ENCODE measurements around the gene DEGS1.

Gene DEGS1

GRCh38 chr1:224198572-224198971 lies 15.5 kb downstream of the DEGS1 start:
- TF ChIP-seq CTCF (IDR thresholded peaks at IDR 0.05; ENCODE audit: insufficient read depth, low read length, poor library complexity, severe bottlenecking) = no peak
- no peak for DNase-seq (ENCODE audit: extremely low read depth, insufficient read length)
- no peak overlapping the region for H3K4me3 ChIP-seq (replicated peaks; ENCODE audit: low read depth, low read length)
- no peaks in the 10 kb centered on the region for H3K27me3 ChIP-seq (replicated peaks; ENCODE audit: control insufficient read depth, insufficient read depth, low read length)
- no peaks in the 10 kb centered on the region for H3K36me3 ChIP-seq (ENCODE audit: control insufficient read depth, insufficient read depth, low read length)

- H3K4me3 ChIP-seq (replicated peaks; ENCODE audit: low read depth, low read length) = no peak overlapping the region
- H3K27me3 ChIP-seq (replicated peaks; ENCODE audit: control insufficient read depth, insufficient read depth, low read length) = no peaks in the 10 kb centered on the region
- H3K36me3 ChIP-seq (ENCODE audit: control insufficient read depth, insufficient read depth, low read length) = no peaks in the 10 kb centered on the region
- no peak for DNase-seq (ENCODE audit: extremely low read depth, insufficient read length)
- TF ChIP-seq CTCF (IDR thresholded peaks at IDR 0.05; ENCODE audit: insufficient read depth, low read length, poor library complexity, severe bottlenecking) = no peak
Observed at GRCh38 chr1:224199679-224200078, 16.6 kb downstream of the DEGS1 start.

GRCh38 chr1:224201383-224201782 lies 18.3 kb downstream of the DEGS1 start:
- H3K36me3 ChIP-seq (ENCODE audit: control insufficient read depth, insufficient read depth, low read length) = no peaks in the 10 kb centered on the region
- TF ChIP-seq CTCF (IDR thresholded peaks at IDR 0.05; ENCODE audit: insufficient read depth, low read length, poor library complexity, severe bottlenecking) = no peak
- no peaks in the 10 kb centered on the region for H3K27me3 ChIP-seq (replicated peaks; ENCODE audit: control insufficient read depth, insufficient read depth, low read length)
- DNase-seq (ENCODE audit: extremely low read depth, insufficient read length) = no peak
- no peak overlapping the region for H3K4me3 ChIP-seq (replicated peaks; ENCODE audit: low read depth, low read length)

- no peak for DNase-seq (ENCODE audit: extremely low read depth, insufficient read length)
- H3K36me3 ChIP-seq (ENCODE audit: control insufficient read depth, insufficient read depth, low read length) = no peaks in the 10 kb centered on the region
- TF ChIP-seq CTCF (IDR thresholded peaks at IDR 0.05; ENCODE audit: insufficient read depth, low read length, poor library complexity, severe bottlenecking) = no peak
- H3K27me3 ChIP-seq (replicated peaks; ENCODE audit: control insufficient read depth, insufficient read depth, low read length) = no peaks in the 10 kb centered on the region
- H3K4me3 ChIP-seq (replicated peaks; ENCODE audit: low read depth, low read length) = no peak overlapping the region
Observed at GRCh38 chr1:224201853-224202252, 18.8 kb downstream of the DEGS1 start.

- no peak for TF ChIP-seq CTCF (IDR thresholded peaks at IDR 0.05; ENCODE audit: insufficient read depth, low read length, poor library complexity, severe bottlenecking)
- no peaks in the 10 kb centered on the region for H3K27me3 ChIP-seq (replicated peaks; ENCODE audit: control insufficient read depth, insufficient read depth, low read length)
- DNase-seq (ENCODE audit: extremely low read depth, insufficient read length) = no peak
- H3K4me3 ChIP-seq (replicated peaks; ENCODE audit: low read depth, low read length) = no peak overlapping the region
- no peaks in the 10 kb centered on the region for H3K36me3 ChIP-seq (ENCODE audit: control insufficient read depth, insufficient read depth, low read length)
Observed at GRCh38 chr1:224203243-224204016, 20.4 kb downstream of the DEGS1 start.

Measured in GM06990 (cell line).